Tracheal epithelial cell (primary cell): ENCODE measurements around the gene SH2B3. TPM values are rescaled to one million over a fixed set of nuclear protein-coding genes. Genes with fewer than 3 reads are reported as not detected.

Experiments
- total RNA-seq: library from RNA; depleted of rRNA; stranded (reverse); fragments of >200 nt; gene quantifications from 2 replicates; pipeline ENCODE4 v1.2.1, GENCODE V29; 2014

The SH2B3 gene
- total RNA-seq, result 7.9 and 11.1 TPM in 2 replicates

DNA sequence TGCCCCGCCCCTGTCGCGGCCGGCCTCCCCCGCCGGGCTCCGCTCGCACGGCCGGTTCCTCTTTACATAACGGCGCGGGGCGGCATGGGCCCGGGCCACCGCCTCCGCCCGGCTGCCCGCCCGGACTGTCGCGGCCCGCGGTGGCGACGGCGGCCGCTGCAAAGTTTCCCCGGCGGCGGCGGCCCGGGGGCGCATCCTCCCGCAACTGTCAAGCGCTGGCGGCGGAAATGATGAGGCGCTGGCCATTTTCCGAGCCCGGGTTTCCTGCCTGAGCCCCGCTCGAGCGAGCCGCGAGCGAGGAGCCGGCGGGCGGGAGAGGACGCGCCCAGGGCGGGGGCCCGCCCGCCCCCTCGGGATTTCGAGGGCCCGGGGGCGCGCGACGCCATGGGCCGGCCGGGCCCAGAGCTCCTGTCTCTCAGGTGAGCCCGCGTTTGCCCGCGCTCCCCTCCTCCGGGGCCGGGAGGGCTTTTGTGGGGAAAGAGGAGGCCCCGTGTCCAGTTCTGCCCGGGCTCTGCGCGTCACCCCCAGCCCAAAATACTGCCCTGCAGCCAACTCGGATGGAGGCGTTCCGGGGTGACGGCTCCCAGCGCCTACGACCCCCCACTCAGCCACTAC is at the start of gene SH2B3:
Gene SH2B3, plus strand, starts transcription at position 65 of the 615 bp plus-strand sequence. CDS start 12,223 bp downstream, outside the sequence.

DNA sequence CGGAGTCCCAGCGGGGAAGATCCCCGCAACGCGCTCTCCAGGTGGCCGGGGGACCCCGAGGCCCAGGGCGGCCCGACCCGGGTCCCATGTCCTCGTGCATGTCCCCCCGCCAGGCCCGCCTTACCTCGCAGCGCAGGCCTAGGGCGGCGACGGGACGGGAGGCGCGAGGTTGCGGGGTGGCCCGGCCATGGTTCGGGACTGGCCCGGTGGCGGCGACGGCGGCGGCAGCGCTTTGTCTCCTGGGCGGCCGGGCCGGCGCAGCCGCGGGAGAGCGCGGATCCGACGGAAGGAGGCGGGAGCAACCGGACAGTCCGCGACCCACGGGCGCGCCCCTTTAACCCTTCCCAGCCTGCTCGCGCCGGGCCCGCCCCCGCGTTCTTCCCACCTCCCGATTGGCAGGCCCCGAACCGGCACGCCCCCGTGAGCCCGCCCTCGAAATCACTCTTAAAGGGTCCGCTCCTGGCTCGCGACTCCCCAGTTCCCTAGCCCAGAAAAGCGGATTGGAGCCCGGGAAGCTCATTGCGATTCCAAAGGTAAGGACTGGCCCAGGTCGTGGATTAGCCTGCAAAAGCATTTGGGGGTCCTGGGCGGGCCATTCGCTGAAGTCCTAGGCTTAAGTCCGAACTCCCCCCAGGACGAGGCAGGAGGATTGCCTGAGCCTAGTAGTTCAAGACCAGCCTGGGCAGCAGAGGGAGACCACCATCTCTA is 36.8 kb upstream of the SH2B3 start, which contains the start of gene PHETA1:
Gene PHETA1, minus strand, starts transcription at position 308 of the 708 bp plus-strand sequence. CDS start 5,668 bp downstream, outside the sequence.

Other genes with a start within 250 kb of the SH2B3 start
- 6.0 and 6.8 TPM in 2 replicates for gene PHETA1, start 36.8 kb upstream of the SH2B3 start, total RNA-seq
- 5.1 and 10.1 TPM in 2 replicates for gene ATXN2, start 193.4 kb downstream of the SH2B3 start, total RNA-seq